Eye (tissue), 1 donor: ENCODE results near the gene ANXA3.

Source experiments
- DNase-seq: peaks from one replicate; pipeline ENCODE4 v3.0.0-alpha.2; 2015

The ANXA3 gene

GRCh38 chr4:78613522-78614321 lies 62.2 kb downstream of the ANXA3 start:
- DNase-seq: no peak

GRCh38 chr4:78616046-78616498 lies 64.5 kb downstream of the ANXA3 start:
- peak; percentile 18 for DNase-seq

DNA sequence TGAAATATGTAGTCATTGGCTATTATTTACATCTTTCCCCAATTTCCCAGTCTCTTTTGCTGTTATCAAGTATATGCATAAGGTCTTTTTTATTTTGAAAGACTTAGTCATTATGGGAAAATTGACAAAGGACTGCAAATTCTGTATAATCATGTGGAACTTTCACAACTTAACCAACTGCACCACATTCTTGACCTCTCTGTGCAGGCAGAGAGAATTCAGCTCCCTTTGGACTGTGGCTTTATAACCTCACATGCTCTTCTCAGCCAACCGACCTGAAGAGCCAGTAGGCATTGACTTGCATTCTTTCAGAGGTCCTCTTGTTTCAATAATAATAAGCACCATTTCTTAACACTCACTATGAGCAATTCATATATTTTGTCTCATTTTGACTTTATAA lies 66.9 kb downstream of the ANXA3 start:
- no peak for DNase-seq

DNA sequence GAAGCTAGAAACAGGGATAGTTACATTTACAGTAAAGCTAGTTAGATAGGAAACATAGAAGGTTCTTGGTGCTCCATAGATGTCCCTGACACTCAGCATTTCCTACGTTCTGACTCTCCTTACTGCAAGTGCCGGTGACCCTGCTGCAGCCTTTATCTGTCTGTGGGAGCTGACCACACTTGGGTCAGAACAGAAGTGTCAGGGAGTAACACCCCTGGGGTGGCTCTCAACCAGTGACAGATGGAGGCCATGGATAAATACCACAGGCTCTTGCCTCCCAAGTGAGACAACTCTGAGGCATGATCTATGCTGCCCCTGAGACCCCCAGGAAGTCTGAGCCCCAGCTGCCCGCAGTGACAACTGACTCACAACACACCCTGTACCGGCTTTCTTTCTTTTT lies 69.8 kb downstream of the ANXA3 start:
- DNase-seq: no peak

- DNase-seq: no peak
Observed at GRCh38 chr4:78622253-78622979, 70.8 kb downstream of the ANXA3 start.

DNA sequence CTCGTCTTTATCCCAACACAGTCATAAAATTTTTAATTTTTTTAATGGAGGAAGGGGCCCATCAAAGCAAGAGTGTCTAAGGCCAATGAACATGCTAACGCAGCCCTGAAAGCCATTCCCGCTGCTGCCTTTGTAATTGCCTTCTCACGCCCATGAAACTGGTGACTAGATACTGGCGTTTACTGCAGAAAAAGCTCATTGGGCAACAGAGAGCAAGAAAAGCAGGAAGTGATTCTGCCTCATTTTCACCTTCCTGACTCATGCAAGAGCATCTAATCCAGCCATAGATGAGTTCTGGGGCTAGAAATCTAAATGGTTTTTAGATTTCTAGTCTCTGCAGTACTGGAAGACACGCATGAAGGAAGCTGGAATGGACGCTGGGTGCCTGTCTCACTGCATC lies 72.5 kb downstream of the ANXA3 start:
- DNase-seq: no peak

DNA sequence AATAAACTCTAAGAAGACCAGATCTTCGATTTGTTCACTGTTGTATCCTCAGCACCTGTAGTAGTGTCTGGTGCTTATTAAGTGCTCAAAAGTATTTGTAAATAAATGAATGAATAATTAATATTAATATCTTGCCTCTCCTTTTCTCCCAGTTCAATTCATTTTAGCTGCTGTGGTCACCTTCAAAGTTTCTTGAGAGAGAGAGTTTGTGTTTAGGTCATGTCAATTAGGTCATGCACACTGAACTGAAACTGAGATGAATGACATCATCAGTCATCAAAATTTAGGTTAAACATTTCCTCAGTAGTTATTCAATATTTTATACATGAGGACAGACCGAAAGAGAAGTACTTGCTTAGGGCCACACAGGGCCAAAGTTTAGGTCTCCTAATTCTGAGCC lies 73.5 kb downstream of the ANXA3 start:
- DNase-seq: no peak

DNA sequence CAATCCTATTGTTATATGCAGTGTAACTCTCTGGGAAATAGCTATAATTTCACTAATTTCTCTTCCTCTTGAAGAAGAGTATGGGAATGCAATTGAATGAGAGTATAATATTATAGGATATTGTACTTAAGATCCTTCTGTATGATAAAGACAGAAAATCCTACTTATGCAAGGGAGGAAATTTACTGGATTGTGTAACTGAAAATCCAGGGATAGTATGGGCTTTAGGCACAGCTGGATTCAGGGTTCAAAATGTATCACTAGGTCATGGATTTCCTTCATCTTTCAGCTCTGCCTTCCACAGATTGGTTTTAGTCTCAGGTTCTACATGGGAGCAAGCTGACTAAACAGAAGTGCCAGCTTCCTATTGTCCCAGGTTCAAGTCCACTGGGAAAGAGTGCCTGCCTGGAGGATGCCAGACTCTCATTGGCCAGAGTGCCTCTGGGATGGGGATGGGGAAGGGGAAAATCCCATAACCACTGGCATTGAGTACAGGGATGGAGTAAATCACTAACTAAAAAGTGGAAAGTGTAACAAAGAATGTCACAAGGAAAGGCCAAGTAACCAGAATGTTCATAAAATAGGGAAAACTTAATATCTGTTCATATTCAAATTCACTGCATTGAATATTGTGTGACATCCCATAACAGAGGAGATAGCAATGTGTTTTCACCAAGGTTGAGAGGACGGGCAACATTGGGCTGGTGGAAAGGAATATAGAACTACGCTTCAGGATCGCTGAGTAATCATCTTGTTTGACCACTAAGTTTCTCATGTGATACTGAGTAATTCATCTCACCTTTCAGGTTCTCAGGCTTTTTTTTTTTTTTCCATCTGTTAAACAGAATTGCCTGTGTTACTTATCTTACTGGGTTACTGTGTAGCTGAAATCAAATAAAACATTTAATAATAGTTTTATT lies 75.7 kb downstream of the ANXA3 start:
- no peak for DNase-seq

- DNase-seq: no peak
Observed at GRCh38 chr4:78627966-78628678, 76.6 kb downstream of the ANXA3 start.

DNA sequence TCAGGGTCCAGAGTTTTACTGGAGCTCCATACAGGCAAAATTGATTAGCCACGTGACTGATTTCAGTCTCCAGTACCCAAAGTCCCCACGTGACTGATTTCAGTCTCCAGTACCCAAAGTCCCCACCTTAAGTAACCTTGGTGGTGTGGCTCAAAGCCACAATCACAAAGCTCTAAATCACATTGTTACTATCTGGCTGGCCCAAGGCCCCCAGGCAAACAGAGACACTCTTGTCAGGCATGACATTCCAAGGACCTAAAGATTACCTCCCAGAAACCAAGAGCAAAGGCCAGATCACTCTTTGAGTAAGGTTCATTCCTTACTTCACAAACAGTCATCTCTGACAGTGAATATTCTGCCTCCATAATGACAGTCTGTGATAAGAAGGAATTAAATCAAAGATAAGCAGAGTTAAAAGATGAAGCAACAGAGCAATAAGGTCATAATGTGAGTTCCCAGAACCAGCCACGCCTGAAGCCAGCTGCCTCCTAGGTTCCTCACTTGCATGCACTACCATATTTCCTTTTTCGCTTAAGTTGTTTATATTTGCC lies 78.5 kb downstream of the ANXA3 start:
- DNase-seq: no peak

DNA sequence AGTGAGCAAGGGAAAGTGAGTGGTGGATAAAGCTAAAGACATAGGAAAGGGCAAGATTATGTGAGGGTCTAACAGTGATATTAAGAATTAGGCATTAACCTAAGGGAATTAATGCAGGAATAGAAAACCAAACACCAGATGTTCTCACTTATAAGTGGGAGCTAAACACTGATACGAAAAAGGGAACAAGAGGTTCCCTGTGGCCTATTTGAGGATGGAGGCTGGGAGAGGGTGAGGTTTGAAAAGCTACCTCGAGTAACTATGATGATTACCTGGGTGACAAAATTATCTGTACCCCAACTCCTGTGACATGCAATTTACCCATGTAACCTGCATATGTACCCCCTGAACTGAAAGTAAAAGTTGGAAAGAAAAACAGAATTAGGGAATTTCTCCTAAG lies 79.0 kb downstream of the ANXA3 start:
- DNase-seq: no peak

DNA sequence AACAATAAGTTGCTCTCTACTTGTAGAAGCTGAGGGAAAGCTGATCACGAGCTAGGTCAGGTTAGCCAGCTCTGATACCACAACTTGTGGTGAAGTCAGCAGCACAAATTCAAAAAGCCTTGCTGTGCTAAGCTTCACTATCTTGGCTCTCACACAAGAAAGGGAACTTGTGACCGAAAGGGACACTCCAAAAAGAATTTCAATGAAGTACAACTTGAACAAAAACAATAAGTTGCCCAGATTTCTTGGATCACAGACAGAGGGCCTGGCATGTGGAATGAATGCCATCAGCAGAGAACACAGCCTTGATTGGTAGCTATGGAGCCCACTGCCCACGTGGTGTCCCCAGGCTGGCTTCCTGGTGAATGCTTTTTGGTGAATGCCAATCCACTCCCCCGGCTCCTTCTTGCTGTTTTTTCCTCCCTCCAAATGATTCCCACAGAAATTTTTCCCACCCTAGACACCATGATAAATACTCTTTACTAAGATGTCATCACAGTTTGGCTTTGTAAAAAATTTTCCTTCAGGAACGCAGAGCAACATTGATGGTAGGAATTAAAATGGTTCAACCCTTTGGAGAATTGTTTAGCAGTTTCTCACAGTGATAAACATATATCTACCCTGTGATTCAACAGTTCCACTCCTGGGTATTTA lies 82.6 kb downstream of the ANXA3 start:
- no peak for DNase-seq

DNA sequence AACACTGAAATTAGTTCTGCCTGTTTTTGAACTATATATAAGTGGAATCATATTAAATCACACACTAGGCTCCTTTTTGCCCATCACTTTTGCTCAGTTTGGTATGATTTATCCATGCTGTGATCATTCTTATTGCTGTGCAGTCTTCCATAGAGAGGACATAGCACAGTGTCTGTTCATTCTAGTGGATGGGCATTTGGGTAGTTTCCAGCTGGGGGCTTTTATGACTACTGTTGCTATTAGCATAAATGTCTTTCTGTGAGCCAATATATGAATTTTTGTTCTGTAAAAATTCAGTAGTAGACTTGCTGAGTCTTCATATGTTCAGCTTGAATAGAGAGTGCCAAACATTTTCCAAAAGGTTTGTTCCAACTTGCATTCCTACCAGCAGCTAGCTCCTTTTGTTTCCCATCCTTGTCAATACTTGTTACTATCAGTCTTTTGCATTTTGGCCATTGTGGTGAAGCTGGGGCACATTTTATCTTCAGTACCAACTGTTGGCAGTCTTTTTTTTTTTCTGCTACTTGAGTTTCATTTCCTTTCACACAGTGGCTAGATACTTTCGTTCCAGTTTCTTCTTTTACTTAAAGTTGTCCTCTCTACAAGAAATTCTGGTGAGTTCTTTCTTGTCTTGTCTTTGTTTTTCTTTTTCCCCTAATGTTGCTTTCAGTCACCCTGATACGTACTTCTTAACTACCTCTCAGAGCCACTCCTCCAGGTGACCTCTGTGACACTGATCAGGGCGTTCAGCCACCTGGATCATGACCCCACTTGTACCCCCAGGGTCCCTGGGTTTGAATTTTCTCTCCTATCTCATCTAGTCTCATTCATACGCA lies 87.0 kb downstream of the ANXA3 start:
- peak; percentile 44 for DNase-seq

GRCh38 chr4:78640714-78641113 lies 89.1 kb downstream of the ANXA3 start:
- DNase-seq: no peak

DNA sequence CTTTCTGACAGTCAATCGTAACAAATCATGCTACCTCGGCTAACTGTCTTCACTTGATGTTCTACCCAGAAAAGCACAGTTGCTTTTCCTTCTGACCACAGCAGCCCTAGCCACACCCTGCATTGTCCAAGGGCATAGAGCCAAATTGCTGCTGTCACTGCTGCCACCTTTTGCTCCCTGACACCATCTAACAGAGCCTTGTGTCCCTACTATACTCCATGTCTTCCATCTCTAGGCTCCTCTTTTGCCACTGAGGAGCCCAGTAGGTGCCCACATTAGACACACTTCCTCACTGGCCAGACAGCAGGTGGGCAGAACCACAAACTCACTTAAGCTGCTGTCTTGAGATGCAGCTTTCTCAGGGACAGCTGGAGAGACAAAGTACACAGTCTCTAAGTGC lies 91.4 kb downstream of the ANXA3 start:
- no peak for DNase-seq

DNA sequence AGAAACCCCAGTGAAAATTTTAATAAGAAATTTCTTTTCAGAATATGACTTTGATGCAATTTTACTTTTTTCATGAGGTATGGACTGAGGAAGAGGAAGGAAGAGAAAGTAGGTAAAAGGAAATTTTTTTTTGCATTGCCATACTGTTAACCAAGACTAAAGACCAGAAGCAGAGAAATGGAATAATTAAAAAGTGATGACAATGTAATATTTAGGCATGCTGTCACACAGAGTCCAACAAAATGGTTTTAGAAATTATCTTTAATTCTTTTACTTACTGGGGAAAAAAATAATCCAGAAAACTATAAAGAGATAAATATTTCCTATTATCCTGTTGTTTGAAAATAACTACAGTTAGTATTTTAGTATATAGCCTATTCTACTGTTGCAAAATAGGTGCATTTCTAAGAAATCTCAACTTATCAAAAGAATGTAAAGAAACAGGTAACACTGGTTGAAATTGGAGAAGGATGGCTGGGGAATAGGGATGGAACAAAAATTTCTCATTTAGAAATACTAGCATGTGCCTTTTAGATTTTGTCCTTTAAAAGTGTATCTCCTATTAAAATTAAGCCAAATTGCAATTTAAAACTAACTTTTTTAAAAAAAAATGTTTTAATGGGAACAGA lies 92.6 kb downstream of the ANXA3 start:
- no peak for DNase-seq

DNA sequence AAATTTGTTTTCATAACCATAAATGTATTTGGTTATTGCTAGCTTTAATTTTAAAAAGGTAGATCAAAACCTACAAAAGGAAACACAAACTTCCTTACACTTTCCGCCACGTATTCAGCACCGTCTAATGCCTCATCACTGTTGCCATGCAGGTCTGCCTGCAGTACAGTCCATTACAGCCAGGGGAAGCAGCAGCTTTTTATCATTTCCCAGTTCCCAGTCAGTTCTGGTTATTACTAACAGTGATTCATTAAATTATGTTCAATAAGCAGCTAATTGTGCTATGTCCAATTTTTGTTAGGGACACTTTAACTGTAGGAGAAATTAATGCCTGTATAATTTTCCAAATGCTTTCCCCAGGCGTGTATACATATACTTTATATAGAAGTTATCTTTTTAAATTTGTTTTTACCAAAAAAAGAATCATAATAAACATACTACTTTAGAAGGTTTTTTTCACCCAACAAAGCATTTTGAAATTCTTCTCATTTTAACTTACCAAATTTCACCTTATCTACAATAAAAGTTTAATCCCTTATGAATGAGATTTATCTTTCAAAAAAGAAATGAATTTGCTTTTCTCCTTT lies 93.3 kb downstream of the ANXA3 start:
- DNase-seq: peak; percentile 69

DNA sequence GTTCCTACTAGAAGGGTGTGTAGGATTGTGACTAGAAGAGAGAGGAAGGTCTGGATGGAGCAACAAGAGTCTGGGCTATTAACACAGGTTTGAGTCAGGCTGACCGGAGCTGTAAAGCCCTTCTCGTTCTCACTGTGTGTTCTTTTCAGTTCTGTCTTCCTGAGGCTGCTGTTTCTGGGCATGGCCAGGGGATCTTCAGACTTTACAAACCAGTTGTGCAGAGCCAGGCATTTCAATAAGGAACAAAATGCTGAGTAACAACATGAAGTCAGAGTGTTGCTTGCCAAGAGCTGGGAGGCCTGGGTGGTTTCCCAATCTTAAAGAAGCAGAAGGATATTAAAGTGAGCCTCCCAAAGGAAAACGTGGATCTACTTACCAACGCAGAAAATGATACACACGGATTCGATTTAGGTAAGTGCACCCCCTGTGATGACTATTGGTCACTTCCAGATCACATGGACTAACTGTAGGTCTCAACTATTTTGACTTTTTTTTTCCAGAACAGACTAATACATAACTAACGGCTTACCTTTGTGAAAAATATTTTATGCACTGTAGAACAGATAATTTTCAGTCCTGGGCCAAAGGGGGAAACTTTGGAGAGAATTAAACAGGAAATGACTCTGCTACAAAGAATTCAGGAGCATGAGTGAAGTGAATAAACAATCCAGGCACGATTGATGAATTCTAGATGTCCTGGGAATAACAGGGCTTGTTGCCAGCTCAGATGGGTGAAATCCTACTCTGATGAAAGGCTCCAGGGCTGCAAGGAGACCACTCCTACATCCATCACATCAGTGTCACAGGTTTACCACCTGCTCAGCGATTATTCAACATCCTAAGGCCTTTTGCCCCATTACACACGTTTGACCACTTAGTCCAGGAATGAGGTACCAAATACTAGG lies 94.5 kb downstream of the ANXA3 start:
- DNase-seq: peak; percentile 72

- DNase-seq: no peak
Observed at GRCh38 chr4:78647272-78647671, 95.7 kb downstream of the ANXA3 start.
